Loucy (cell line): ENCODE data around the gene SLC9A9.

Experiments
- H2AFZ ChIP-seq: fragments of 200-600 bp; sonication (generic); 2 replicates; pipeline ENCODE4 v1.6.0; 2016; ENCODE audit warnings: antibody characterized with exemption, mild to moderate bottlenecking, low read length, moderate library complexity
- H3F3A ChIP-seq: fragments of 200-600 bp; 2 replicates; pipeline ENCODE4 v1.6.0; 2016; ENCODE audit warnings: antibody characterized with exemption, low read depth, mild to moderate bottlenecking
- H3K27me3 ChIP-seq: fragments of 200-600 bp; sonication (generic); 2 replicates; pipeline ENCODE4 v1.6.1; 2014; ENCODE audit warnings: low read length, mild to moderate bottlenecking; ENCODE audit not compliant: insufficient read depth, poor library complexity, severe bottlenecking
- H3K36me3 ChIP-seq: fragments of 200-600 bp; sonication (generic); 2 replicates; pipeline ENCODE4 v1.6.1; 2016; ENCODE audit warnings: low read length; ENCODE audit not compliant: insufficient read depth
- H3K4me1 ChIP-seq: fragments of 200-600 bp; sonication (generic); 2 replicates; pipeline ENCODE4 v1.5.1; 2014; ENCODE audit warnings: low read length, mild to moderate bottlenecking; ENCODE audit not compliant: insufficient read depth, poor library complexity, severe bottlenecking
- H3K4me2 ChIP-seq: fragments of 200-600 bp; sonication (generic); 2 replicates; pipeline ENCODE4 v1.6.0; 2014; ENCODE audit warnings: antibody characterized with exemption, low read length, low read depth, mild to moderate bottlenecking; ENCODE audit not compliant: poor library complexity, severe bottlenecking
- H3K4me3 ChIP-seq: fragments of 200-600 bp; sonication (generic); 2 replicates; pipeline ENCODE4 v1.5.1; 2014; ENCODE audit warnings: low read length, mild to moderate bottlenecking, mixed read lengths; ENCODE audit not compliant: poor library complexity, severe bottlenecking
- H3K79me2 ChIP-seq: fragments of 200-600 bp; sonication (generic); 2 replicates; pipeline ENCODE4 v1.6.1; 2014; ENCODE audit warnings: low read length; ENCODE audit not compliant: insufficient read depth
- H3K9ac ChIP-seq: fragments of 200-600 bp; sonication (generic); 2 replicates; pipeline ENCODE4 v1.6.0; 2014; ENCODE audit warnings: mild to moderate bottlenecking, low read depth, low read length, moderate library complexity; ENCODE audit not compliant: poor library complexity, severe bottlenecking
- H3K9me2 ChIP-seq: fragments of 200-600 bp; sonication (generic); replicated peaks from 2 replicates; pipeline ENCODE4 v1.6.1; 2016; ENCODE audit warnings: low read depth, low read length, mixed read lengths
- H3K9me3 ChIP-seq: fragments of 200-600 bp; sonication (generic); 2 replicates; pipeline ENCODE4 v1.6.1; 2014; ENCODE audit warnings: mild to moderate bottlenecking, antibody characterized with exemption, low read length, low read depth; ENCODE audit not compliant: insufficient read depth
- H4K20me1 ChIP-seq: fragments of 200-600 bp; sonication (generic); 2 replicates; pipeline ENCODE4 v1.6.0; 2014; ENCODE audit warnings: antibody characterized with exemption, low read length, mild to moderate bottlenecking; ENCODE audit not compliant: insufficient read depth, poor library complexity, severe bottlenecking
- EZH2phosphoT487 ChIP-seq: fragments of 200-600 bp; IDR thresholded peaks from 2 replicates; pipeline ENCODE4 v1.6.1; 2018; ENCODE audit warnings: antibody characterized with exemption, mild to moderate bottlenecking, moderate library complexity, borderline replicate concordance
- TF ChIP-seq, protein P1 (sequence below): fragments of 200-600 bp; sonication (generic); conservative IDR thresholded peaks from 2 replicates; pipeline ENCODE4 v1.5.1; 2014; ENCODE audit warnings: mild to moderate bottlenecking, antibody characterized with exemption, low read length

The SLC9A9 gene

DNA sequence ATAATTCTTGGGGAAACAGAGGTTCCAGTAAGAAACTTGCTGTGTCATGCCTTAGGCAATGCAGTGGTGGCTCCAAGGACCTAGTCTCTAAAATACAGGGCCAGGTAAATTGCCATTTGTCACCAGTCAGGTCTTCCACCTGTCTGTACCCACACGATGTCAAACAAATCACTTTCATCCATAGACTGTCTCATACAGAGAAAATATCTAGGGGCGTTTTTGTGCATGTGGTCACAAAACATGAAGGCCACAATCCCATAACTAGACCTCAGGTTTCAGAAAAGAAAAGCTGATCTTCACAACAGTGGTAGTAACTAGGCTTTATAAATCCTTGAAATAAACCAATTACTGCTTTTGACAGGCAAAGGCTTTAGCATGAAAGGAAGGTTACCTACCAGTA is 92.3 kb downstream of the SLC9A9 start:
- Histone ChIP-seq H3K79me2 (no peaks in the 10 kb centered on the region), H3K27me3 (no peaks in the 10 kb centered on the region), H3K4me1 (peaks cover 6% of the 10 kb centered on the region), H4K20me1 (no peaks in the 10 kb centered on the region), H3F3A (no peaks in the 10 kb centered on the region), H3K9me2 (no peaks in the 10 kb centered on the region), H2AFZ (no peak overlapping the region), H3K4me2 (no peak overlapping the region), H3K9ac (no peak overlapping the region), H3K9me3 (0 out of 2 replicates have a peak, but pooled peaks cover 5% of the 10 kb centered on the region), H3K36me3 (no peaks in the 10 kb centered on the region), H3K4me3 (no peak overlapping the region)
- TF ChIP-seq, protein P1, sequence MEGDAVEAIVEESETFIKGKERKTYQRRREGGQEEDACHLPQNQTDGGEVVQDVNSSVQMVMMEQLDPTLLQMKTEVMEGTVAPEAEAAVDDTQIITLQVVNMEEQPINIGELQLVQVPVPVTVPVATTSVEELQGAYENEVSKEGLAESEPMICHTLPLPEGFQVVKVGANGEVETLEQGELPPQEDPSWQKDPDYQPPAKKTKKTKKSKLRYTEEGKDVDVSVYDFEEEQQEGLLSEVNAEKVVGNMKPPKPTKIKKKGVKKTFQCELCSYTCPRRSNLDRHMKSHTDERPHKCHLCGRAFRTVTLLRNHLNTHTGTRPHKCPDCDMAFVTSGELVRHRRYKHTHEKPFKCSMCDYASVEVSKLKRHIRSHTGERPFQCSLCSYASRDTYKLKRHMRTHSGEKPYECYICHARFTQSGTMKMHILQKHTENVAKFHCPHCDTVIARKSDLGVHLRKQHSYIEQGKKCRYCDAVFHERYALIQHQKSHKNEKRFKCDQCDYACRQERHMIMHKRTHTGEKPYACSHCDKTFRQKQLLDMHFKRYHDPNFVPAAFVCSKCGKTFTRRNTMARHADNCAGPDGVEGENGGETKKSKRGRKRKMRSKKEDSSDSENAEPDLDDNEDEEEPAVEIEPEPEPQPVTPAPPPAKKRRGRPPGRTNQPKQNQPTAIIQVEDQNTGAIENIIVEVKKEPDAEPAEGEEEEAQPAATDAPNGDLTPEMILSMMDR, result no peak
- no peak for TF ChIP-seq EZH2phosphoT487

DNA sequence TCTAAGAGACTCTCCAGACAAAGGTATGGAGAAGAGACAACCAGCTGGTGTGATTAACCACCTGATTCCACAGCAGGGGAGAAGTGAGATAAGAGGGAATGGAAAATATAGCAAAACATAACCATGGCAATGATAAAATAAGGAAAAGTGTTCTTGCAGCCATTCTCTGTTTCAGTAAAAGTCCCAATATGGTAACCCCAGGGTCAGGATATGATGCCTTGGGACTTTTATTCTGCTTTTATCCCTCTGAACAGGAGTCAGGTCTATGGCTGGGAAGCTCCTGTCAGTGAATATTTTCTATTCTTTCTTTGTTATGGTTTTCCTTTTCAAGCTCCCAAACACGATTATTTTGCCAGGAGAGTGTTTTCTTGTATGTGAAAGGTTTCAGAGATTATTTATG is 94.2 kb downstream of the SLC9A9 start:
- H3K79me2 ChIP-seq, result no peaks in the 10 kb centered on the region
- no peaks in the 10 kb centered on the region for H3K36me3 ChIP-seq
- H3K4me3 ChIP-seq, result no peak overlapping the region
- H3K9ac ChIP-seq, result no peak overlapping the region
- H3K9me3 ChIP-seq, result no peaks in the 10 kb centered on the region
- H3K27me3 ChIP-seq, result no peaks in the 10 kb centered on the region
- H2AFZ ChIP-seq, result no peak overlapping the region
- H4K20me1 ChIP-seq, result no peaks in the 10 kb centered on the region
- H3K9me2 ChIP-seq, result no peaks in the 10 kb centered on the region
- no peak overlapping the region for H3K4me2 ChIP-seq
- no peak for TF ChIP-seq EZH2phosphoT487
- TF ChIP-seq, protein P1, result no peak
- peaks cover 6% of the 10 kb centered on the region for H3K4me1 ChIP-seq
- H3F3A ChIP-seq, result no peaks in the 10 kb centered on the region

DNA sequence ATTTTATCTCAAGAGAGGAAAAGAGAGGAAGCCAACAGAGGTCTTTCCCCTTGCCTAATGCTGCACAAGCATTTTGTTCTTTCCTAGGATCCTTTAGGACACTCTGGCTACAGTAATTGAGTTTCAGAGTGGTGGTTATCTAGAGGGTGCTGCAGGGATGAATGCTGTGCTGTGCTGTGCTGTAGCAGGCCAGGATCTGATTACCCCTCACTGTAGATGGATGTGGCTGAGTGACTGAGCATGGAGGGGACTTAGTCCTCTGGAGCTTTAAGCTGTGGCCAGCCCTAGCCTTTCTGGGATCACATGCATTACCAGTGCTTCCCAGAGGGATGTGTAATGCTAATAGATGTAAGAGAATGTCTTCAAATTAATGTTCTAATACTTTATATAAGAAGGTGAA is 94.8 kb downstream of the SLC9A9 start:
- Histone ChIP-seq H3K9ac (no peak overlapping the region), H3K9me2 (no peaks in the 10 kb centered on the region), H3K4me2 (no peak overlapping the region), H3K4me3 (no peak overlapping the region), H3K9me3 (no peaks in the 10 kb centered on the region), H3K36me3 (no peaks in the 10 kb centered on the region), H2AFZ (no peak overlapping the region), H3K79me2 (no peaks in the 10 kb centered on the region), H3K4me1 (peaks cover 6% of the 10 kb centered on the region), H3F3A (no peaks in the 10 kb centered on the region), H4K20me1 (no peaks in the 10 kb centered on the region), H3K27me3 (no peaks in the 10 kb centered on the region)
- TF ChIP-seq, protein P1, result no peak
- TF ChIP-seq EZH2phosphoT487, result no peak
